ENCODE results near the gene TSPAN13.

TSPAN13 gene

DNA sequence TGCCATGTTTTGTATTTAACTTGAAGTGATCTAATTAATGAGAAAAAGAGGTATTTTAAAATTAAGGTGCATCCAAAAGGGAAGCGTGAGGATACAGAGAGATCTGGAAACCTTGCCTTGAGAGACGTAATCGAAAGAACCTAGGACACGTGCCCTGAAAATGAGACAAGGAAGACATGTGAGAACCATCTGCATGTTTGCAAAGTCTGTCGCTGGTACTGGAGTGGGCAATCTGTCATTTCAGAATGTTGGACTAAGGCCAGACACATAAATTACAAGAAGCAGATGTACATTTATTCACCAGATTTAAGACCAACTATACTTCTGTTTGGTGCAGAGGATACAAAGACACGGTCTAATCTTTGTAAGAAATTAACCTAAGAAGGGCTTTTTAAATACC is 42.1 kb downstream of the TSPAN13 start:
- no peaks in the 10 kb centered on the region for H3F3A ChIP-seq (ENCODE audit: insufficient read depth, low read length)
- H3K9me3 ChIP-seq (ENCODE audit: low read length): no peaks in the 10 kb centered on the region
- H3K79me2 ChIP-seq (ENCODE audit: insufficient read depth, low read length): no peaks in the 10 kb centered on the region
- TF ChIP-seq, protein P1, sequence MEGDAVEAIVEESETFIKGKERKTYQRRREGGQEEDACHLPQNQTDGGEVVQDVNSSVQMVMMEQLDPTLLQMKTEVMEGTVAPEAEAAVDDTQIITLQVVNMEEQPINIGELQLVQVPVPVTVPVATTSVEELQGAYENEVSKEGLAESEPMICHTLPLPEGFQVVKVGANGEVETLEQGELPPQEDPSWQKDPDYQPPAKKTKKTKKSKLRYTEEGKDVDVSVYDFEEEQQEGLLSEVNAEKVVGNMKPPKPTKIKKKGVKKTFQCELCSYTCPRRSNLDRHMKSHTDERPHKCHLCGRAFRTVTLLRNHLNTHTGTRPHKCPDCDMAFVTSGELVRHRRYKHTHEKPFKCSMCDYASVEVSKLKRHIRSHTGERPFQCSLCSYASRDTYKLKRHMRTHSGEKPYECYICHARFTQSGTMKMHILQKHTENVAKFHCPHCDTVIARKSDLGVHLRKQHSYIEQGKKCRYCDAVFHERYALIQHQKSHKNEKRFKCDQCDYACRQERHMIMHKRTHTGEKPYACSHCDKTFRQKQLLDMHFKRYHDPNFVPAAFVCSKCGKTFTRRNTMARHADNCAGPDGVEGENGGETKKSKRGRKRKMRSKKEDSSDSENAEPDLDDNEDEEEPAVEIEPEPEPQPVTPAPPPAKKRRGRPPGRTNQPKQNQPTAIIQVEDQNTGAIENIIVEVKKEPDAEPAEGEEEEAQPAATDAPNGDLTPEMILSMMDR (IDR thresholded peaks at IDR 0.05; ENCODE audit: low read length): no peak
- TF ChIP-seq EZH2 (IDR thresholded peaks at IDR 0.05; ENCODE audit: borderline replicate concordance, low read length): no peak
- H3K27me3 ChIP-seq (ENCODE audit: insufficient read depth, low read length): no peaks in the 10 kb centered on the region
- no peak overlapping the region for H3K4me3 ChIP-seq (ENCODE audit: low read depth, low read length, poor library complexity, severe bottlenecking)
- H3K9me2 ChIP-seq (ENCODE audit: low read depth, low read length): no peaks in the 10 kb centered on the region
- H3K9ac ChIP-seq (ENCODE audit: low read length): no peak overlapping the region
- H3K4me1 ChIP-seq (ENCODE audit: insufficient read depth, low read length, severe bottlenecking): peaks cover 4% of the 10 kb centered on the region
- no peaks in the 10 kb centered on the region for H3K36me3 ChIP-seq (ENCODE audit: insufficient read depth, low read length)
- no peaks in the 10 kb centered on the region for H4K20me1 ChIP-seq (ENCODE audit: insufficient read depth, low read length)
- H3K4me2 ChIP-seq (ENCODE audit: low read length): no peak overlapping the region
- H3K27ac ChIP-seq (ENCODE audit: low read depth, low read length, poor library complexity, severe bottlenecking): no peak overlapping the region
- H2AFZ ChIP-seq (ENCODE audit: low read length): no peak overlapping the region

DNA sequence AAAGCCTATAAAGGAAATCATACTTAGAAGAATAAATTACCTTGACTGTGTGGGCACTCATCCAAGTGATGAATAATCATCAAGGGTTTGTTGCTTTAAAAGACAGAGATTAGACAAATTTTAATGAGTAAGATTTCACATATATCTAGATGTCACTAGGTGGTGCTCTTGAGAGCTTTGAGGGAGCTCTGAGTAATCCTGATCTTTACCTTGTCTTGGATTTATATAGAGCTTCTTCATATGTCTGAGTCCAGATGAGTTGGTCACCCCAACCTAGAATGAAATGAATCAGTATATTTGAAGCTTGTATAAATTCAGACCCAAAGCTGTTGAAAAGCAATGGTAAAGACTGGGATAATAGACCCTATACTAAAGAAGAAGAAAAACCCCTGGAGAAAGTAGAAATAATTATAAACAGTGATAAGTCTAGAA is 47.6 kb downstream of the TSPAN13 start:
- Histone ChIP-seq H3K9me2 (ENCODE audit: low read depth, low read length) (no peaks in the 10 kb centered on the region), H3K4me1 (ENCODE audit: insufficient read depth, low read length, severe bottlenecking) (peaks cover 38% of the 10 kb centered on the region), H3K27me3 (ENCODE audit: insufficient read depth, low read length) (no peaks in the 10 kb centered on the region), H3K9ac (ENCODE audit: low read length) (no peak overlapping the region), H3K79me2 (ENCODE audit: insufficient read depth, low read length) (no peaks in the 10 kb centered on the region), H3F3A (ENCODE audit: insufficient read depth, low read length) (no peaks in the 10 kb centered on the region), H3K27ac (ENCODE audit: low read depth, low read length, poor library complexity, severe bottlenecking) (peak overlapping the region; percentile 11), H3K4me3 (ENCODE audit: low read depth, low read length, poor library complexity, severe bottlenecking) (no peak overlapping the region), H3K9me3 (ENCODE audit: low read length) (no peaks in the 10 kb centered on the region), H4K20me1 (ENCODE audit: insufficient read depth, low read length) (no peaks in the 10 kb centered on the region), H3K36me3 (ENCODE audit: insufficient read depth, low read length) (no peaks in the 10 kb centered on the region), H3K4me2 (ENCODE audit: low read length) (no peak overlapping the region), H2AFZ (ENCODE audit: low read length) (no peak overlapping the region)
- TF ChIP-seq, protein P1 (IDR thresholded peaks at IDR 0.05; ENCODE audit: low read length): peak; percentile 86
- TF ChIP-seq EZH2 (IDR thresholded peaks at IDR 0.05; ENCODE audit: borderline replicate concordance, low read length): no peak

DNA sequence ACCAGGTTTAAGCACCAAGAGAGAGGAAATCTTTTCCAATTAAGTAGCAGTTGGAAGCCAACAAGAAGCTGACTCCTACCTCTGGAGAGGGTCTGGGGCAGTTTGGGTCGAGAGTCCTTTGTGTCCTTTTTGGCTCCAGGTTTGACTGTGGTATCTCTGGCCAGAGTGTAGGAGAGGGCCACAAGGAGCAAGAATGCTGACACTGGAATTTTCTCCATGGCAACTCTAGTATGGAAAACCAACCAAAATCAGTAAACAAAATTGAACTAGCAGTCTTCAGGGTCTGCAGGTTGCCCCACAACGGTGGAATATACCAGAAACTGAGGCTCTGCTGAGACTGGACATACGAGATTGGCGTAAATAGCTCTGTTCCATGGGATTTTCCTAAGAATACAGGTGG is 48.0 kb downstream of the TSPAN13 start:
- Histone ChIP-seq H3K36me3 (ENCODE audit: insufficient read depth, low read length) (no peaks in the 10 kb centered on the region), H3K9me2 (ENCODE audit: low read depth, low read length) (no peaks in the 10 kb centered on the region), H3K9ac (ENCODE audit: low read length) (no peak overlapping the region), H3K27ac (ENCODE audit: low read depth, low read length, poor library complexity, severe bottlenecking) (peak overlapping the region; percentile 11), H4K20me1 (ENCODE audit: insufficient read depth, low read length) (no peaks in the 10 kb centered on the region), H3K9me3 (ENCODE audit: low read length) (no peaks in the 10 kb centered on the region), H3F3A (ENCODE audit: insufficient read depth, low read length) (no peaks in the 10 kb centered on the region), H3K4me1 (ENCODE audit: insufficient read depth, low read length, severe bottlenecking) (peaks cover 38% of the 10 kb centered on the region), H3K4me3 (ENCODE audit: low read depth, low read length, poor library complexity, severe bottlenecking) (no peak overlapping the region), H3K79me2 (ENCODE audit: insufficient read depth, low read length) (no peaks in the 10 kb centered on the region), H2AFZ (ENCODE audit: low read length) (no peak overlapping the region), H3K27me3 (ENCODE audit: insufficient read depth, low read length) (no peaks in the 10 kb centered on the region), H3K4me2 (ENCODE audit: low read length) (peak overlapping the region; percentile 5; the same call in 1 of the 2 replicates)
- TF ChIP-seq, protein P1 (IDR thresholded peaks at IDR 0.05; ENCODE audit: low read length): no peak
- no peak for TF ChIP-seq EZH2 (IDR thresholded peaks at IDR 0.05; ENCODE audit: borderline replicate concordance, low read length)

Measured in OCI-LY1 (cell line).